Fibroblast of the conjunctiva (primary cell): ENCODE measurements around the gene DAND5.
"Not testable (repeated sequence)": the region's sequence is repeated elsewhere in the genome, so short reads cannot be mapped to it uniquely, and the experiment has no call there.

Source experiments
- DNase-seq: peaks from one replicate; pipeline ENCODE4 v3.0.0-alpha.2; 2010; ENCODE audit warnings: low read depth

DAND5 gene

GRCh38 chr19:12967907-12968306 lies 1.5 kb upstream of the DAND5 start:
- no peak for DNase-seq

DNA sequence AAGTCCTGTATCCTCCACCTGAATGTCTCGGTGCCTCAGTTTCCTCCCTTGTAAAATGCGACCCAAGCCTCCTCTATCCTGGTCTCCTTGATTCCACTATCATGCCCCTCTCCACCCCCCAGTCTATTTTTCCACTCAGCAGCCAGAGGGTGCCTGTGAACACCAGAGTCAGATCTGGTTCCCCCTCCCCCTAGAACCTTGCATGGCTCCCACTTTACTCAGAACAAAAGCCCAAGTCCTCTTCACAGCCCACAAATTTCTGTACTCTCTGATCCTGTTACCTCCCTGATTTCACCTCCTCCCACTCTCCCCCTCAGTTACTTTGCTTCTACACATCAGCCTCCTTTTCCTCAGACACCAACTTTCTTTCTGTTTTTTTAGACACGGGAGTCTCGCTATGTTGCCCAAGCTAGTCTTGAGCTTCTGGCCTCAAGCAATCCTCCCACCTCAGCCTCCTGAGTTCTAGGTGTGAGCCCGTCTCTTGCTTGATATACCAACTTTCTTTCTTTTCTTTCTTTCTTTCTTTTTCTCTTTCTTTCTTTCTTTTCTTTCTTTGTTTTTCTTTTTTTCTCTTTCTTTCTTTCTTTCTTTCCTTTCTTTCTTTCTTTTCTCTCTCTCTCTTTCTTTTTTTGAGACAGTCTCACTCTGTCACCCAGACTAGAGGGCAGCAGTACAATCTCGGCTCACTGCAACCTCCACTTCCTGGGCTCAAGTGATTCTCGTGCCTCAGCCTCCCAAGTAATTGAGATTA lies 869 bp downstream of the DAND5 start:
- DNase-seq: no peak

DNA sequence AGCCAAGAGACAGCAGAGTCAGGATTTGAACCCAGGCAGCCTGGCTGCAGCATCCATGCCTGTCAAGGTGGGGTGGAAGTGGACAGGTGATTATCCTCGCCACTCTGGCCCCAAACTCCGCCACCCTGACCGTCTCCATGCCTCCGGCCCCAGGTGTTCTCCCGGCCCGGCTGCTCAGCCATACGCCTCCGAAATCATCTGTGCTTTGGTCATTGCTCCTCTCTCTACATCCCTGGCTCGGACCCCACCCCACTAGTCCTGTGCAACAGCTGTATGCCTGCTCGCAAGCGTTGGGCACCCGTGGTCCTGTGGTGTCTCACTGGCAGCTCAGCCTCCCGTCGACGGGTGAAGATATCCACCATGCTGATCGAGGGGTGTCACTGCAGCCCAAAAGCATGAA lies 3.9 kb downstream of the DAND5 start:
- no peak for DNase-seq

DNA sequence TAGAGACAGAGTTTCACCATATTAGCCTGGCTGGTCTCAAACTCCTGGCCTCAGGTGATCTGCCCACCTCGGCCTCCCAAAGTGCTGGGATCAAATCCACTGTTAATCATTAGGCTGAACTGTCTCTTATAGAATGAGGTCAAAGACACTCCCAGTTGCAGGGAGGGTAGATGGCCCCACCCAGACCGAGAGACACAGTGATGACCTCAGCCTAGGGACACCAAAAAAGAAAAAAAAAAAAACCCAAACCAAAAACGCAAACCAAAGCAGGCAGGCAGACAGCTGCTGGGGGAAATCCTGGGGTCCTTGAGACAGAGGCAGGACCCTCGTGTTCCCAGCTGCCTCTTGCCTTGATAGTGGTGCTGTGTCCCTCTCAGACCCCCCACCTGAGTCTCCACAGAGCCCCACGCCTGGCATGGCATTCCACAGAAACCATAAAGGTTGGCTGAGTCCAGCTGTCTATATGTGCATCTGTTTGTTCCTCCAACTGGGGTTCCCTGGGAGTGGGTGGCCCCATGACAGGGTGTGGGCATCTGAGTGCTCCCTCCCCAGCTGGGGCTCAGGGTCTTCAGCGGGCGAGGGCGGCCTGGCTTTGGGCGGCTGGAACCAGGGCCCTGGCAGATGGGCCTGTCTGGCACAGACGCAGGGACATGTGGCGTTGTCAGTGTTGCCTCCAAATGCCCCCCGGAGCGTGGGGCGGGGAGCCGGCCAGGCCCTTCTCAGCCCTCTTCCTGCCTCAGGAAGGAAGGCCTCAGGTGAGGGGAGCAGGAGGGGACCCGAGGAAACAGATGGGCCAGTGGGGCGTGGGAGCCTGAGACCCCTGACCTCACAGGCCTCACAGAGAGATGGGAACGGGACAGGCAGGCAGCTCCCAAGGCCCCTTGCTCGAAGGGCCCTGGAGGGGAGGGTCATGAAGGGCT lies 5.2 kb downstream of the DAND5 start:
- DNase-seq: no peak

GRCh38 chr19:12975221-12975741 lies 5.9 kb downstream of the DAND5 start:
- no peak for DNase-seq

DNA sequence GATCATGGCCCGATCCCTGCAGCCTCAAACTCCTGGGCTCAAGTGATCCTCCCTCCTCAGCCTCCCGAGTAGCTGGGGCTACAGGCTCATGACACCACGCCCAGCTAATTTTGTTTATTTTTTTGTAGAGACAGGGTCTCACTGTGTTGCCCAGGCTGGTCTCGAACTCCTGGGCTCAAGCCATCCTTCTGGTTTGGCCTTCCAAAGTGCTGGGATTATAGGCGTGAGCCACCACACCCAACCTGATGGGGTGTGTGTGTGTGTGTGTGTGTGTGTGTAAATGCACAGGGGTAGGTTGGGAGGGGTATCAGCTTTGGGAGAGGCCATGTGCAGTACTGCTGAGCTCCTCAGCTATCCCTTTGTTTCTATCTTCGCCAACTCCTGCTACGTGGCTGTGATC lies 6.7 kb downstream of the DAND5 start:
- DNase-seq: not testable (repeated sequence)

DNA sequence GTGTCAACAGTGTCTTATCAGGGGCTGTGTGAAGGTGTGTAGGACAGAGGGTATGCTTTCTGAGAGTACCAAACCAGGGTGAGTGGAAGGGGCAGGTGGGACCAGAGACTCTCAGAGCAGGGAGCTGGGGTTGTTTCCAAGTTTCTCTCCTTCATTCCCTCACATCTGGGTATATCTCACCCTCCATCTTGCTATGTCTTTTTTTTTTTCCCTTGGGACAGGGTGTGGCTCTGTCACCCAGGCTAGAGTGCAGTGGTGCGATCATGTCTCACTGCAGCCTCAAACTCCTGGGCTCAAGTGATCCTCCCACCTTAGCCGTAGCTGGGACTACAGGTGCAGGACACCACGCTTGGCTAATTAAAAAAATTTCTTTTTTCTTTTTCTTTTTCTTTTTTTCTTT lies 10.6 kb downstream of the DAND5 start:
- no peak for DNase-seq

GRCh38 chr19:12982648-12983047 lies 13.3 kb downstream of the DAND5 start:
- DNase-seq: no peak

- no peak for DNase-seq
Measured at GRCh38 chr19:12983091-12983490, 13.7 kb downstream of the DAND5 start.

- peak; percentile 47 for DNase-seq
Measured at GRCh38 chr19:12983542-12984142, 14.3 kb downstream of the DAND5 start.

- no peak for DNase-seq
Measured at GRCh38 chr19:12984143-12984627, 14.8 kb downstream of the DAND5 start.

- DNase-seq: no peak
Measured at GRCh38 chr19:12984683-12985048, 15.3 kb downstream of the DAND5 start.

DNA sequence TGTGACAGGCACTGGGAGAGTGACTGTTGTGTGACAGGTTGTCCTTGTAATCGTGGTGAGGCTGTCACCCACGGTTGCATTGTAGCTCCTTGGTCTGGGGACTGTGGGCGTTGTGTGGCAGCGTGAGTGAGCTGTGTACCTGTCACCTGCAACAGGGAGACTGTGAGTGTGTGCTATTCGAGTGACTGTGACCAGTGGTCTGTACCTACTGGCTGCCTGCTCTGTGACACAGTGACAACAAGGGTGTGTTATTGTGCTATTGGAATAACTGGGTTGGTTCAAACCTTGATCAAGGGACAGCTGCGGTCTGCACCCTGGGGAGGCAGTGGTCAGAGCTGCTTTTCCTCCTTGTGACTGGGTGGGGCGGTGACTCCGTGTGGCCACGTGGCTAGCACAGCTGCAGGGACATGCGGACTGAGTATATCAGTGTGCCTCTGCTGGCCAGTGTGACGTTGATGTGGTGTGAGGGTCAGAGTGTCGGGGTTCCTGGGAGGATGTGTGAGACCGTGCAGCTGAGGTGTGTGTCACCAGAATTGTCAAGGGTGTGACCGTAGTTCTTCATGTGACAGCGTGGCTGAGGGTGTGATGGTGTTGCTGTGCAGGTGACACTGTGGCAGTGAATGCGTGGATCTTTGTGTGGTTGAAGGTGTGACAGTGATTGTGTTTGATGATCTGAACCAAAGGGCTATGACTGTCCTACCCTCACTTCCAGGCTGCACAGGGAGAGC lies 15.8 kb downstream of the DAND5 start:
- no peak for DNase-seq

DNA sequence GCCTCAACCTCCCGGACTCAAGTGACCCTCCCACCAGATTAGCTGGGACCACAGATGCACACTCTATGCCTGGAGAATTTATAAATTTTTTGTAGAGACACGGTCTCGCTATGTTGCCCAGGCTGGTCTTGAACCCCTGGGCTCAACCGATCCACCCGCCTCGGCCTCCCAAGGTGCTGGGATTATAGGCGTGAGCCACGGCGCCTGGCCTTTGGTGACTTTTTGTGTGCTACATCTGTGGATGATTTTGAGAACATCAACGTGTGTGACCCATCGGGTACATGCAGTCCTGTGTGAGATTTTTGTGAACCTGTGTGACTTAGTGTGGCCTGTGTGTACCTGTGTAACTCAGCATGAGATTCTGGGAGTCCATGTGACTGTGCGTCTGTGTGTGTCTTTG lies 17.4 kb downstream of the DAND5 start:
- DNase-seq: no peak

- DNase-seq: no peak
Measured at GRCh38 chr19:12987190-12987589, 17.8 kb downstream of the DAND5 start.

DNA sequence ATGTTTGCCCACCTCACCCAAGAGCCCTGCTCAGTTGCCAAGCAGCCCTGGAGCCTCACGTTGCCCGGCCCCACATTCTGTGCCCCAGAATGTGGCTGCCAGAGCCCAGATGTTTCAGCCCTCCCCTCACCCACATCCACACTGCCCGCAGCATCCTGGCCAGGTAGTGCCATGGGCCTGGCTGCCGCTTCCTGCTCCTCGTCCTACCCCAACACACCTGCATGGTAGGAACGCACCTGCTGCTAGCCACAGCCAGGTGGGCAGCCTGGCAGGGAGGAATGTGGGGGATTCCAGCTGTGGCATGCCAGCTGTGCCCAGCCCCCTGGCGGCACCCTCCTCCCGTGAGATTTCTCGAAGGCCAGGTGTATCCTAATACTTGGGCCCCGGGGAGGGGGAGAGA lies 18.4 kb downstream of the DAND5 start:
- no peak for DNase-seq

- no peak for DNase-seq
Measured at GRCh38 chr19:12990431-12990830, 21.1 kb downstream of the DAND5 start.

DNA sequence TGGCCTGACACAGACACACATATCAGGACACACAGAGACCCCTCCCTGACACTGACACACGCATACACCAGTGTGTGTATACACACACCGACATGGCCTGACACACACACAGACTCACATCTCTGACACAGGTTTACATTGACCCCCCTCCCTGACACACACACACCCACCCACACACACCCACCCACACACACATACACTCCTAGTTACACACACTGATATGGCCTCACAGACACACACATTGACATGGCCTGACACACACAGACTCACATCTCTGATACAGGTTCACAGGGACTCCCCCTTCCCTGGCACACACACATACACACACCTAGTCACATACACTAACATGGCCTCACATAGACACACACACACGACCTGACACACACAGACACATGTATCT lies 21.5 kb downstream of the DAND5 start:
- no peak for DNase-seq

DNA sequence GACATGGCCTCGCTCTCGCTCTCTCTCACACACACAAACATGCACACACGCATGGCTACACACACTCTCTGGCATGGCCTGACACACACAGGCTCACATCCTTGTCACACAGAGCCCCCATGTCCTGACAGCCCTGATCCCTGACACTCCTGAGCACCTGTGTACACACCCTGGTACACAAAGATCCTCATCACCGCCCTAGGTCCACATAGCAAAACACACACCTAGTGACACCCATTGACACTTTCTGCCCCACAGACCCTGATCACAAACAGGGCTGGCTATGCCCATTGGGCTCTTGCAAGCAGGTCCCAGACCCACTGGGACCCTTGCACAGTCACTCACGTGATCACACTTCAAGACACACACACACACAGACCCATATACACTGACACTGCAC lies 21.9 kb downstream of the DAND5 start:
- DNase-seq: no peak

GRCh38 chr19:12992729-12993128 lies 23.4 kb downstream of the DAND5 start:
- DNase-seq: no peak

GRCh38 chr19:12993562-12993961 lies 24.2 kb downstream of the DAND5 start:
- DNase-seq: no peak
